HEK293 (cell line): ENCODE measurements around the gene COQ8B.

Experiments
- SP2 ChIP-seq: fragments of 450-650 bp; formaldehyde crosslinking; IDR thresholded peaks from 2 replicates; pipeline ENCODE4 v1.5.1; 2016; ENCODE audit warnings: missing biosample characterization, missing genetic modification characterization
- TCF7L2 ChIP-seq: IDR thresholded peaks from 2 replicates; pipeline ENCODE4 v1.6.1; 2011; ENCODE audit warnings: low read depth, mild to moderate bottlenecking, inconsistent platforms, low read length, moderate library complexity, borderline replicate concordance
- ZNF132 ChIP-seq: fragments of 450-650 bp; formaldehyde crosslinking; IDR thresholded peaks from 2 replicates; pipeline ENCODE4 v1.5.1; 2017; ENCODE audit warnings: missing biosample characterization, missing genetic modification characterization, borderline replicate concordance
- ZNF211 ChIP-seq: fragments of 450-650 bp; formaldehyde crosslinking; IDR thresholded peaks from 2 replicates; pipeline ENCODE4 v1.5.1; 2016; ENCODE audit warnings: low read depth, missing biosample characterization, missing genetic modification characterization
- ZNF768 ChIP-seq: fragments of 450-650 bp; formaldehyde crosslinking; IDR thresholded peaks from 2 replicates; pipeline ENCODE4 v1.5.1; 2018; ENCODE audit warnings: missing biosample characterization, mild to moderate bottlenecking, missing genetic modification characterization
- TF ChIP-seq, protein P1 (sequence below): fragments of 450-650 bp; formaldehyde crosslinking; IDR thresholded peaks from 2 replicates; pipeline ENCODE4 v1.5.1; 2016; ENCODE audit warnings: missing biosample characterization, missing genetic modification characterization
- TF ChIP-seq, protein P2 (sequence below): fragments of 450-650 bp; formaldehyde crosslinking; IDR thresholded peaks from 2 replicates; pipeline ENCODE4 v1.5.1; 2016; ENCODE audit warnings: missing biosample characterization, missing genetic modification characterization
- TF ChIP-seq, protein P3 (sequence below): fragments of 450-650 bp; formaldehyde crosslinking; IDR thresholded peaks from 2 replicates; pipeline ENCODE4 v1.5.1; 2016; ENCODE audit warnings: missing biosample characterization, missing genetic modification characterization, low read depth
- TF ChIP-seq, protein P4 (sequence below): fragments of 450-650 bp; formaldehyde crosslinking; IDR thresholded peaks from 2 replicates; pipeline ENCODE4 v1.5.1; 2016; ENCODE audit warnings: missing biosample characterization, missing genetic modification characterization

DNA sequence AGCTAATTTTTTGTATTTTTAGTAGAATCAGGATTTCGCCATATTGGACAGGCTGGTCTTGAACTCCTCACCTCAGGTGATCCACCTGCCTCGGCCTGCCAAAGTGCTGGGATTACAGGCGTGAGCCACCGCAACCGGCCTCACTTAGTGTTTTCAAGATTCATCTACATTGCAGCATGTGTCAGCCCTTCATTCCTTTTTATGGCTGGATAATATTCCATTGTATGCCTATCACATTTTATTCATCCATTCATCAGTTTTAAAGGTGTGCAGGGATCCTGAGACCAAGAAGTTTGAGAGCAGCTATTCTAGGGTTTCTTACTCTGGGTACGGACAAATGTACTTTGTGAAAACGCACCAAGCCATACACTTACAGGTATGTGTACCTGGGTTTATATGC, 9.1 kb downstream of the COQ8B start:
- TF ChIP-seq, protein P1, sequence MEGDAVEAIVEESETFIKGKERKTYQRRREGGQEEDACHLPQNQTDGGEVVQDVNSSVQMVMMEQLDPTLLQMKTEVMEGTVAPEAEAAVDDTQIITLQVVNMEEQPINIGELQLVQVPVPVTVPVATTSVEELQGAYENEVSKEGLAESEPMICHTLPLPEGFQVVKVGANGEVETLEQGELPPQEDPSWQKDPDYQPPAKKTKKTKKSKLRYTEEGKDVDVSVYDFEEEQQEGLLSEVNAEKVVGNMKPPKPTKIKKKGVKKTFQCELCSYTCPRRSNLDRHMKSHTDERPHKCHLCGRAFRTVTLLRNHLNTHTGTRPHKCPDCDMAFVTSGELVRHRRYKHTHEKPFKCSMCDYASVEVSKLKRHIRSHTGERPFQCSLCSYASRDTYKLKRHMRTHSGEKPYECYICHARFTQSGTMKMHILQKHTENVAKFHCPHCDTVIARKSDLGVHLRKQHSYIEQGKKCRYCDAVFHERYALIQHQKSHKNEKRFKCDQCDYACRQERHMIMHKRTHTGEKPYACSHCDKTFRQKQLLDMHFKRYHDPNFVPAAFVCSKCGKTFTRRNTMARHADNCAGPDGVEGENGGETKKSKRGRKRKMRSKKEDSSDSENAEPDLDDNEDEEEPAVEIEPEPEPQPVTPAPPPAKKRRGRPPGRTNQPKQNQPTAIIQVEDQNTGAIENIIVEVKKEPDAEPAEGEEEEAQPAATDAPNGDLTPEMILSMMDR (tag by site-specific recombination): no peak
- no peak for TF ChIP-seq ZNF211 (tag by site-specific recombination)
- no peak for TF ChIP-seq ZNF132 (tag by site-specific recombination)
- TF ChIP-seq SP2: no peak
- TF ChIP-seq, protein P2, sequence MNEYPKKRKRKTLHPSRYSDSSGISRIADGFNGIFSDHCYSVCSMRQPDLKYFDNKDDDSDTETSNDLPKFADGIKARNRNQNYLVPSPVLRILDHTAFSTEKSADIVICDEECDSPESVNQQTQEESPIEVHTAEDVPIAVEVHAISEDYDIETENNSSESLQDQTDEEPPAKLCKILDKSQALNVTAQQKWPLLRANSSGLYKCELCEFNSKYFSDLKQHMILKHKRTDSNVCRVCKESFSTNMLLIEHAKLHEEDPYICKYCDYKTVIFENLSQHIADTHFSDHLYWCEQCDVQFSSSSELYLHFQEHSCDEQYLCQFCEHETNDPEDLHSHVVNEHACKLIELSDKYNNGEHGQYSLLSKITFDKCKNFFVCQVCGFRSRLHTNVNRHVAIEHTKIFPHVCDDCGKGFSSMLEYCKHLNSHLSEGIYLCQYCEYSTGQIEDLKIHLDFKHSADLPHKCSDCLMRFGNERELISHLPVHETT (tag by site-specific recombination): no peak
- no peak for TF ChIP-seq ZNF768 (tag by site-specific recombination)
- TF ChIP-seq, protein P3, sequence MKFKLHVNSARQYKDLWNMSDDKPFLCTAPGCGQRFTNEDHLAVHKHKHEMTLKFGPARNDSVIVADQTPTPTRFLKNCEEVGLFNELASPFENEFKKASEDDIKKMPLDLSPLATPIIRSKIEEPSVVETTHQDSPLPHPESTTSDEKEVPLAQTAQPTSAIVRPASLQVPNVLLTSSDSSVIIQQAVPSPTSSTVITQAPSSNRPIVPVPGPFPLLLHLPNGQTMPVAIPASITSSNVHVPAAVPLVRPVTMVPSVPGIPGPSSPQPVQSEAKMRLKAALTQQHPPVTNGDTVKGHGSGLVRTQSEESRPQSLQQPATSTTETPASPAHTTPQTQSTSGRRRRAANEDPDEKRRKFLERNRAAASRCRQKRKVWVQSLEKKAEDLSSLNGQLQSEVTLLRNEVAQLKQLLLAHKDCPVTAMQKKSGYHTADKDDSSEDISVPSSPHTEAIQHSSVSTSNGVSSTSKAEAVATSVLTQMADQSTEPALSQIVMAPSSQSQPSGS (tag by site-specific recombination): no peak
- no peak for TF ChIP-seq TCF7L2
- TF ChIP-seq, protein P4, sequence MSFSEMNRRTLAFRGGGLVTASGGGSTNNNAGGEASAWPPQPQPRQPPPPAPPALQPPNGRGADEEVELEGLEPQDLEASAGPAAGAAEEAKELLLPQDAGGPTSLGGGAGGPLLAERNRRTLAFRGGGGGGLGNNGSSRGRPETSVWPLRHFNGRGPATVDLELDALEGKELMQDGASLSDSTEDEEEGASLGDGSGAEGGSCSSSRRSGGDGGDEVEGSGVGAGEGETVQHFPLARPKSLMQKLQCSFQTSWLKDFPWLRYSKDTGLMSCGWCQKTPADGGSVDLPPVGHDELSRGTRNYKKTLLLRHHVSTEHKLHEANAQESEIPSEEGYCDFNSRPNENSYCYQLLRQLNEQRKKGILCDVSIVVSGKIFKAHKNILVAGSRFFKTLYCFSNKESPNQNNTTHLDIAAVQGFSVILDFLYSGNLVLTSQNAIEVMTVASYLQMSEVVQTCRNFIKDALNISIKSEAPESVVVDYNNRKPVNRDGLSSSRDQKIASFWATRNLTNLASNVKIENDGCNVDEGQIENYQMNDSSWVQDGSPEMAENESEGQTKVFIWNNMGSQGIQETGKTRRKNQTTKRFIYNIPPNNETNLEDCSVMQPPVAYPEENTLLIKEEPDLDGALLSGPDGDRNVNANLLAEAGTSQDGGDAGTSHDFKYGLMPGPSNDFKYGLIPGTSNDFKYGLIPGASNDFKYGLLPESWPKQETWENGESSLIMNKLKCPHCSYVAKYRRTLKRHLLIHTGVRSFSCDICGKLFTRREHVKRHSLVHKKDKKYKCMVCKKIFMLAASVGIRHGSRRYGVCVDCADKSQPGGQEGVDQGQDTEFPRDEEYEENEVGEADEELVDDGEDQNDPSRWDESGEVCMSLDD (tag by site-specific recombination): no peak
